Measurements from ENCODE around the gene AGPAT1. TPM values are rescaled to one million over a fixed set of nuclear protein-coding genes. Genes with fewer than 3 reads are reported as not detected.

The AGPAT1 gene
- total RNA-seq, 1 donor from 2014 or later: 32.9 TPM

DNA sequence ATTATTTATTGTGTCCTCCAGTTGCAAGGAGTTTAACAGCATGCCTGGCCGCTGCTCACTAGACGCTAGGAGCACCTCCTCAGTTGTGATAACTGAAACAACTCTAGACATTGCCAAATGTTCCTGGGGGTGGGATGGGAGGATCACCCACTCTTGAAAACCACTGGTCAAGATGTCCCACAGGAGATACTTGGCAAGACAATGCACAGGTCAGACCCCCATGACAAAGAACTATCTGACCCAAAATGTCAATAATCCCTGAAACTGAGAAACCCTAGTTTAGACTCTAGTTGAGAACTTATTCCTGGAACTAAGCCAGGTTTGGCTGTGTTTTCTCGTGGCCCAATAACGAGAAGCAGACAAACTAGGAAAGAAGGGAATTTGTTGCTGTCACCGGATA is 36.3 kb downstream of the AGPAT1 start:
- H3K4me1 Mint-ChIP-seq (ENCODE audit: low read depth): no peaks in the 10 kb centered on the region
- no peak for DNase-seq (ENCODE audit: low spot score)
- no peak overlapping the region for H3K27ac Mint-ChIP-seq
- H3K4me3 Mint-ChIP-seq (ENCODE audit: low read depth): no peak overlapping the region
- intact Hi-C loops (cut with micrococcal nuclease): no loop called here
- peaks cover 13% of the 10 kb centered on the region for H3K27me3 Mint-ChIP-seq (ENCODE audit: low read depth)
- no peaks in the 10 kb centered on the region for H3K9me3 Mint-ChIP-seq
- no peaks in the 10 kb centered on the region for H3K36me3 Mint-ChIP-seq (ENCODE audit: low read depth)

DNA sequence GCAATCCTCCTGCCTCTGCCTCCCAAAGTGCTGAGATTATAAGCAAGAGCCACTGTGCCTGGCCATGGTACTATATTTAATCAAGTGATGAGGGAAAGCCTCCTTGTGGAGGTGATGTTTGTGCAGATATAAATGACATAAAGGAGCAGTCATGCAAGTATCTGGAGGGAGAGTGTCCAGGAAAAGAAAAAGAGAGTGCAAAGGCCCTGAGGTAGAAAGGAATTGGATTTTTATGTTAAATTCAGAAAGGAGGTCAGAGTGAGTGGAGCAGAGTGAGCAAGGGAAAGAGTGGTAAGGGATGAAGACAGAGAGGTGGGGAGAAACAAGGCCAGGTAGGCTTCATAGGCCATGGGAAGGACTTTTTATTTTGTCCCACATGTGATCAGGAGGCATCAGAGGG is 38.4 kb downstream of the AGPAT1 start:
- intact Hi-C loops (cut with micrococcal nuclease): no loop called here
- H3K27me3 Mint-ChIP-seq (ENCODE audit: low read depth): peaks cover 15% of the 10 kb centered on the region

DNA sequence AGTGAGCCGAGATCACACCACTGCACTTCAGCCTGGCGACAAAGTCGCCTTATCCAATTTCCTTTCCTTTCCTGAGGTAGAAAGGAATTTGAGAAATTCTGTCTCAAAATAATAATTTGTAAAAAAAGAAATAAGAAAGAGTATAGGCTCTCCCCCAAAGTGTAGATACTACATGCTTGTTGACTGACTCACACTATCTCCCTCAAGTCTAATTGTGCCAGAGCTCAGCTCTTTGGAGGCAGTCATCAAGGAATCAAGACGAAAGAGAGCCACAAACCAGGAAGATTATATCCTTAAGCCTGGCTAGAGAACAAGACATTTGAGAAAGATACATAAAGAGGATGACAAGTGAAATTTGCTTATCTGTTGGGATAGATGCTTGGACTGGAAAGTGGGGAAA is 42.1 kb downstream of the AGPAT1 start:
- H3K9me3 Mint-ChIP-seq: no peaks in the 10 kb centered on the region
- no peaks in the 10 kb centered on the region for H3K36me3 Mint-ChIP-seq (ENCODE audit: low read depth)
- H3K4me1 Mint-ChIP-seq (ENCODE audit: low read depth): peaks cover 13% of the 10 kb centered on the region
- H3K4me3 Mint-ChIP-seq (ENCODE audit: low read depth): no peak overlapping the region
- H3K27ac Mint-ChIP-seq: no peak overlapping the region
- intact Hi-C loops (cut with micrococcal nuclease): no loop called here
- DNase-seq (ENCODE audit: low spot score): no peak
- H3K27me3 Mint-ChIP-seq (ENCODE audit: low read depth): peaks cover 7% of the 10 kb centered on the region

More for the DNA sequence above, 38.4 kb downstream of the AGPAT1 start:
- no peaks in the 10 kb centered on the region for H3K36me3 Mint-ChIP-seq (ENCODE audit: low read depth)
- no peak overlapping the region for H3K4me3 Mint-ChIP-seq (ENCODE audit: low read depth)
- no peak overlapping the region for H3K27ac Mint-ChIP-seq
- no peak for DNase-seq (ENCODE audit: low spot score)
- H3K9me3 Mint-ChIP-seq: no peaks in the 10 kb centered on the region
- no peaks in the 10 kb centered on the region for H3K4me1 Mint-ChIP-seq (ENCODE audit: low read depth)

DNA sequence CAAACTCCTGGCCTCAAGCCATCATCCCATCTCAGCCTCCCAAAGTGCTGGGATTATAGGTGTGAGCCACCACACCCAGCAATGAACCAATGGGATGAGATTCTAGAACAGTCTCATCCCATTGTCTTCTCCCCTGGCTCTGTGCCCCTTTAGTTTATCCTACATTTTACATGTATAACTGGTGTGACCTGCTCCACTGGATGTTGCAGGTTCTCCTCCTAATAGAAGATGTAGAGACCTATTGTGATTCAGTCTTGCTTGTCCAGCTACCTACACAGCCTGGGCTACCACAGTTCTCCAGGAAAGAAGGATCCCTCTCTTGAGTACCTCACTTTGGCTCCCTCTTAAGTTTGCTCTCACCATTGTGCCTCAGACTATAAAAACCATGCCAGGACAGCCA is 43.8 kb downstream of the AGPAT1 start:
- Mint-ChIP-seq H3K4me3 (ENCODE audit: low read depth) (peak overlapping the region; percentile 30), H3K9me3 (no peaks in the 10 kb centered on the region), H3K36me3 (ENCODE audit: low read depth) (no peaks in the 10 kb centered on the region), H3K27ac (no peak overlapping the region), H3K4me1 (ENCODE audit: low read depth) (peaks cover 22% of the 10 kb centered on the region), H3K27me3 (ENCODE audit: low read depth) (peaks cover 7% of the 10 kb centered on the region)
- no peak for DNase-seq (ENCODE audit: low spot score)
- intact Hi-C loops (cut with micrococcal nuclease): no loop called here

DNA sequence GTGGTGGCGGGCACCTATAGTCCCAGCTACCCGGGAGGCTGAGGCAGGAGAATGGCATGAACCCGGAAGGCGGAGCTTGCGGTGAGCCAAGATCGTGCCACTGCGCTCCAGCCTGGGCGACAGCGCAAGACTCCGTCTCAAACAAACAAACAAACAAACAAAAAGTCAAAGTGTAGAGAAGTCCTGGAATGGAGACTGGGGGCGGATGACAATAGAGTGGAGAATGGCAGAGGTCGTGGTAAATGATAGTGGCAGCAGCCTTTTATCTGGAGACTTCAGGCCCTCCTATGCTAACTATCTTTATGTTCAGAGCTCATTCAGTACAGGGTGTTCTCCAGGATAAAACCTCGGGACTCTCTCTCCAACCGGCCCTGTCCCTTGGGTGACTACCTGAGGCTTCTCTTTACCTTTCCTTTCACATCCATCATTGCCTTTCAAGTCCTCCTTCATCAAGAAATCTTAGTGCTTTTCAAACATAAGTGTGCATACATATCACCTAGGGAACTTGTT is 44.4 kb downstream of the AGPAT1 start:
- Mint-ChIP-seq H3K4me1 (ENCODE audit: low read depth) (peaks cover 28% of the 10 kb centered on the region), H3K27me3 (ENCODE audit: low read depth) (peaks cover 7% of the 10 kb centered on the region), H3K9me3 (no peaks in the 10 kb centered on the region), H3K36me3 (ENCODE audit: low read depth) (peaks cover 6% of the 10 kb centered on the region), H3K27ac (no peak overlapping the region), H3K4me3 (ENCODE audit: low read depth) (peak overlapping the region; percentile 6)
- no peak for DNase-seq (ENCODE audit: low spot score)
- intact Hi-C loops (cut with micrococcal nuclease): no loop called here

DNA sequence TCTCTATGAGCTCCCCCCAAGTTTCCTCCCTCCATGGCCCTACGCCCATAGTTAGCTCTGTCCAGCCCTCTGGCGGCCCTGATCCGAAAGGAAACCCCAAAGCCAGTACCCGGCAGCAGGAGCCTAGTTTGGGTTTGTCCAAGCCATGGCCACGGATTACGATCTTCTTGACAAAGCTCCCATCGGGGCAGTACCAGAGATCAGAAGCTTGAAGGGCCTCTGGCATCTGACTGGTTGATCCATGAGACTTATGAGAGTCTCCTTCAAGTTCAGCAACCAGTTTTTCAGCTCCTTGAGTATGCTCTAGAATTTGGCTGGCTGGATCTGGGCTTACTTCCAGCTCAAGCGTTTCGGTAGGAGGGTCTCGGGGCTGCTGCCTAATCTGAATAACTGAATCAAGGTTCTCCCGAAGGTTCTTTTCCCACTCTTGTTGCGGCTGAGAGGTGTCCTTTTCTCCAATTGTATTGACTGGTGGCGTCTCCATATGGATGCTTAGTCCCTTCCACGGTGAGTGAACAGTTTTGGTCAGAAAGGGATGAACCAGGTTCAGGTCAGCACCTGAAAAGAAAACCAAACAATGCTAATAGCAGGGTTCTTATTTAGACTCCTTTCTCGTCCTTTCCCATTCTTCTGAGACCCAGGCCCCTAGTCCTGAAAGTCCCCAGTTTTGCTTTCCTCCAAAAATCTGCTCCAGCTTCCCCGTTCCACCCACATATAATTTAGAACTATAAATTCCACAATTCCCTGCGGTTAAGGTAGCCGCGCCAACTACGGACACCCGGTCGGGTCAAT is 46.4 kb downstream of the AGPAT1 start:
- Mint-ChIP-seq H3K9me3 (no peaks in the 10 kb centered on the region), H3K36me3 (ENCODE audit: low read depth) (peaks cover 16% of the 10 kb centered on the region), H3K27ac (peak overlapping the region; percentile 90), H3K4me1 (ENCODE audit: low read depth) (peaks cover 36% of the 10 kb centered on the region), H3K27me3 (ENCODE audit: low read depth) (peaks cover 4% of the 10 kb centered on the region), H3K4me3 (ENCODE audit: low read depth) (peak overlapping the region; percentile 99)
- DNase-seq (ENCODE audit: low spot score): no peak
- intact Hi-C loops (cut with micrococcal nuclease): loop anchor here (1.0 kb wide), 1 partner anchor 25 kb away; the partner anchor contains the start of gene PPT2

DNA sequence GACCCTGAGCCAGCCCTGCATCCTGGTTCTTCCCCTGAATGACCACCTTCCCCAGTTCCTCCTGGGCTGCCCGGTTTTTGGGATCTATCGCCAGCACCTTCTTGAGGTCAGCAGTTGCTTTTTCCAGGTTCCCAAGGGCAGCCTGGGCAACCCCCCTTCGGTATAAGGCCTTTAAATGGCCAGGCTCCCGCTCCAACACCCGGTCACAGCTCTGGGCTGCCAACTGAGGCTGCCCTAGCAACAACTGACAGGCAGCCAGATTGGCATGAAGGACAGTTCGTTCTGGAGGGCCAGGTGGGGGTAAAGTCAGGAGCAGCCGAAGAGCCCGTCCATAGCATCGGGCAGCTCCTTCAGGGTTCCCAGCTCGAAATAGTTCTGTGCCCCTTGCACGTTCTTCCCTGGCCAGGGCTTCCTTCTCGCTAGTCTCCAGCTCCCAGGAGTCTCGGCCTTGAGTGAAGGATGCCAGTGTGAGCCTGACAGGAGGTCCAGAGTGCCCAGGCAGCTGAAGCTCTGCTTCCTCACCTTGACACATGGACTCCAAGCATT is 47.1 kb downstream of the AGPAT1 start:
- no peak for DNase-seq (ENCODE audit: low spot score)
- H3K4me3 Mint-ChIP-seq (ENCODE audit: low read depth): peak overlapping the region; percentile 99
- H3K9me3 Mint-ChIP-seq: no peaks in the 10 kb centered on the region
- H3K27ac Mint-ChIP-seq: peak overlapping the region; percentile 97
- intact Hi-C loops (cut with micrococcal nuclease): loop anchor here (1.0 kb wide), 2 partner anchors 49 to 66 kb away; partner anchors contain the start of gene RNF5
- peaks cover 22% of the 10 kb centered on the region for H3K36me3 Mint-ChIP-seq (ENCODE audit: low read depth)
- peaks cover 36% of the 10 kb centered on the region for H3K4me1 Mint-ChIP-seq (ENCODE audit: low read depth)
- peaks cover under 1% of the 10 kb centered on the region for H3K27me3 Mint-ChIP-seq (ENCODE audit: low read depth)

DNA sequence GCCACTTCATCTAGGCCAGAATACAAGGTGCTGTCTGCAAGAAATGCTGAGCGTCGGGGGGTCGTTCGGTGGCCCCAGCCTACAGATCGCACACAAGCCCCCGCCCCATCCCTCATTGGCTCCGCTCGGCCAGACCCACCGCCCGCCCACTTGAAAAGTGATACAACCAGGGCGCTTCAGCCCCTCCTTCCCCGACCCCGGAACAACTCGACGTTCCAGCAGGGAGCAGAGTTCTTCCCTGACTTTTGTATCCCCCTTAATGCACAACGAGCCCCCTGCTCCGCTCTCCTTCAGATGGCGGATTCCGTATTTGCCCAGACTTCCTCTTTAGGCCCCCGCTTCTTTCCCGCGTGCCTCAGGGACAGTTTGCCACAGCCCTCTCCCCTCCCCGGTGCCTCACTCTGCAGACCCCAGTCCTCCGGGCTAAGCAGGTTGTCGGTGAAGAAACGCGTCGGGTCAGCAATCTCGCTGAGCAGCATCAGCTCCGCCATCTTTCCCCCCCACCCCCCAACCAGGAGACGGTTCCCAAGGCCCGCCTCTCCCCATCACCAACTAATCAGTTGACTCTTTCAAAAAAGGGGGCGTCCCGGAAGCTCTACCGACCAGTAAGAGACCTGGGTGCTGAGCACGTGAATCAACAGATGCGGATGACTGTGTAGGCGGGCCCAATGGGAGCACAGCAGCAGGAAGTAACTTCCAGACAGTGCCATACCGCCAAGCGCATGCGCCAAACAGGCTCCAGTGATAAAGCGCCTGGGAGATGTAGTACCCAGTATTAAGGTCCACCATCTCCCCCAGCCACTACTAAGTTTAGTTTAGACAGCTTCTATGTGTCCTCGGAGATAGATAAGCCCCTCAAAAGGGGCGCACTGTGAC is 47.9 kb downstream of the AGPAT1 start, which contains the start of gene ATF6B:
Gene ATF6B, minus strand, starts transcription at position 530 of the 876 bp plus-strand sequence. Its CDS starts 39 bp downstream, at position 491.
- Mint-ChIP-seq H3K9me3 (no peaks in the 10 kb centered on the region), H3K36me3 (ENCODE audit: low read depth) (peaks cover 29% of the 10 kb centered on the region), H3K4me3 (ENCODE audit: low read depth) (peak within 1 kb of the TSS; percentile 99), H3K27ac (peak within 1 kb of the TSS; percentile 97), H3K4me1 (ENCODE audit: low read depth) (peaks cover 36% of the 10 kb centered on the region), H3K27me3 (ENCODE audit: low read depth) (no peaks in the 10 kb centered on the region)
- intact Hi-C loops (cut with micrococcal nuclease): loop anchor here (1.0 kb wide), 2 partner anchors 50 to 67 kb away; partner anchors contain the start of gene RNF5
- DNase-seq (ENCODE audit: low spot score): peak; percentile 98

DNA sequence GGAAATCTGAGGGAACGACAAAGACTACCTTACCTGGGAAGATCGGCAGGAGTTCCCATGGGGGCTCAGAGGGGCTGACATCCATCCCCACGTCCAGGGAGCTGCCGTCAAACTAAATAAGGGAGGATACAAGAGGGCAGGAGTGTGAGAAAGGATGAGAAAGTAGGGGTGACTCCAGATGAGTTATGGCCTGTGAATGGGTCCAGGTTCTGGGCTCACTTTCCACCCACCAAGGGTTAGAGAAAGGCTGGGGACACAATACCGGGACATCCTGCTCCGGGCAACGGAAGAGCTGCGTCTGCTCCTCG is 48.5 kb downstream of the AGPAT1 start:
- Mint-ChIP-seq H3K36me3 (ENCODE audit: low read depth) (peaks cover 29% of the 10 kb centered on the region), H3K4me3 (ENCODE audit: low read depth) (peak overlapping the region; percentile 99), H3K4me1 (ENCODE audit: low read depth) (peaks cover 36% of the 10 kb centered on the region), H3K27ac (peak overlapping the region; percentile 97), H3K9me3 (no peaks in the 10 kb centered on the region), H3K27me3 (ENCODE audit: low read depth) (no peaks in the 10 kb centered on the region)
- intact Hi-C loops (cut with micrococcal nuclease): no loop called here
- DNase-seq (ENCODE audit: low spot score): no peak

DNA sequence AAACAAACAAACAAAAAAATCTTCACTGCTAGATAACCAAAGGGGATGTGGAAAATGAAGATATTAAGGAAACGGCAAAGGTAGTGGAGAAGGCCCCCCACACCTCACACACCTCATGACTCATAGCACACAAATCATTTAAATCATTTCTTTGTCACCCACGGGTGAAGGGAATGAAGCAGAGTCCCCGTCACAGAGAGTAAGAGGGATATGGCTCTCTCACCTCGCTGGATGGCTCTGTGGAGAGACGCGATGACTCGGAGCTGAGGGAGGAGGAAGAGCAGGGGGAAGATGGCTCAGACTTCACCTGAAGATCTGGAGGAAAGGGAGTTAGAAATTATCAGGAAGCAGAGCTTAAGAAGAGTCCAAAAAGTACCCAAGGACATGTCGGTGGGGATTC is 49.0 kb downstream of the AGPAT1 start:
- intact Hi-C loops (cut with micrococcal nuclease): no loop called here
- peak overlapping the region; percentile 97 for H3K27ac Mint-ChIP-seq
- H3K27me3 Mint-ChIP-seq (ENCODE audit: low read depth): no peaks in the 10 kb centered on the region
- H3K9me3 Mint-ChIP-seq: no peaks in the 10 kb centered on the region
- H3K4me3 Mint-ChIP-seq (ENCODE audit: low read depth): peak overlapping the region; percentile 99
- H3K36me3 Mint-ChIP-seq (ENCODE audit: low read depth): peaks cover 33% of the 10 kb centered on the region
- no peak for DNase-seq (ENCODE audit: low spot score)
- H3K4me1 Mint-ChIP-seq (ENCODE audit: low read depth): peaks cover 36% of the 10 kb centered on the region

DNA sequence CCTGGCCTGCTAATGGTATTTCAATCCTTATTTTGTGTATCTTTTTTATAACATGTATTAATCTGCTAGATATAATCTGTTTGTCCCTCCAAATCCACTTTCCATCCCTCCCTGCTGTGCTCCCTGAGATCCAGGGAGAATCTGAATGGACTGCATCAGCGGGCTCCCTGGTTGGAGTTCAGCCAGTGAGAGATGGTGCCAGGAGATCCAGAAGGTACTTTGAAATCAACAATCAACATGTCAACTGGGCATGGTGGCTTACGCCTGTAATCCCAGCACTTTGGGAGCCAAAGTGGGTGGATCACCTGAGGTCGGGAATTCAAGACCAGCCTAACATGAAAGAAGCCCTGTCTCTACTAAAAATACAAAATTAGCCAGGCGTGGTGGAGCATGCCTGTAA is 52.2 kb downstream of the AGPAT1 start:
- no peak overlapping the region for H3K27ac Mint-ChIP-seq
- H3K27me3 Mint-ChIP-seq (ENCODE audit: low read depth): no peaks in the 10 kb centered on the region
- H3K36me3 Mint-ChIP-seq (ENCODE audit: low read depth): peaks cover 60% of the 10 kb centered on the region
- DNase-seq (ENCODE audit: low spot score): no peak
- intact Hi-C loops (cut with micrococcal nuclease): no loop called here
- no peak overlapping the region for H3K4me3 Mint-ChIP-seq (ENCODE audit: low read depth)
- H3K9me3 Mint-ChIP-seq: no peaks in the 10 kb centered on the region
- peaks cover 28% of the 10 kb centered on the region for H3K4me1 Mint-ChIP-seq (ENCODE audit: low read depth)

DNA sequence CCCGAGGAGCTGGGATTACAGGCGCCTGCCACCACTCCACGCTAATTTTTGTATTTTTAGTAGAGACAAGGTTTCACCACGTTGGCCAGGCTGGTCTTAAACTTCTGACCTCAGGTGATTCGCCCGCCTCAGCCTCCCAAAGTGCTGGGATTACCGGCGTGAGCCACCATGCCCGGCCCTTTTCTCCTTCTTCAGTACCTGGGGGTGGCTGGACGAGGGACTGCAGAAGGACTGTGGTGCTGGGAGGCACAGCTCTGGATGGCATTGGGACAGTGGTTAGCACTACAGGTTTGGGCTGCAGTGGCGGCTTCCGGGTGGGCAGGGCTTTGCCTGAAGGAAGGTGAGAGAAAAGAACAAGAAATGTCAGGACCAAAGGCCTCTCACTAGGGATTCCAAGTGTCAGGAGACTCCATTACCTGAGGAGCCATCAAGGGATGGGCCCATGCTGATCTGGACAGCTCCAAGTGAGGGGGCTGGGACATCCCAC is 55.3 kb downstream of the AGPAT1 start:
- no peaks in the 10 kb centered on the region for H3K9me3 Mint-ChIP-seq

More for the DNA sequence above, 55.3 kb downstream of the AGPAT1 start:
- peaks cover 6% of the 10 kb centered on the region for H3K4me1 Mint-ChIP-seq (ENCODE audit: low read depth)
- no peak for DNase-seq (ENCODE audit: low spot score)
- peaks cover 74% of the 10 kb centered on the region for H3K36me3 Mint-ChIP-seq (ENCODE audit: low read depth)
- intact Hi-C loops (cut with micrococcal nuclease): no loop called here
- no peak overlapping the region for H3K27ac Mint-ChIP-seq
- H3K27me3 Mint-ChIP-seq (ENCODE audit: low read depth): no peaks in the 10 kb centered on the region
- H3K4me3 Mint-ChIP-seq (ENCODE audit: low read depth): no peak overlapping the region

Data from activated T-helper 2 cell treated with anti-CD3 and anti-CD28 coated beads, Interferon-gamma antibody, Interleukin-2, Interleukin-4, amounts not matched to agents 10 μg/mL and 5 μg/mL and 100 μg/mL, durations not matched to agents 14 hours and 24 hours and 36 hours (primary cell).